HEK293T (cell line): ENCODE data around the gene PLCB1.

Experiments used
- CTCF ChIA-PET: fragments of 350-600 bp; formaldehyde crosslinking; extraction: SDS; loops from one replicate; lab custom pipeline; 2021; ENCODE audit warnings: antibody characterized with exemption, inconsistent platforms; lab: Yijun Ruan, JAX
- POLR2A ChIA-PET: fragments of 350-600 bp; formaldehyde crosslinking; extraction: SDS; loops from one replicate; lab custom pipeline; 2020; ENCODE audit warnings: antibody characterized with exemption, inconsistent platforms; lab: Yijun Ruan, JAX
- DNase-seq: peaks from one replicate; pipeline ENCODE4 v3.0.0; 2012; ENCODE audit warnings: mixed read lengths; ENCODE audit errors: extremely low spot score
- ARNT ChIP-seq: fragments of 450-650 bp; IDR thresholded peaks from 2 replicates; pipeline ENCODE4 v1.6.1; 2017; ENCODE audit warnings: mild to moderate bottlenecking
- BHLHE40 ChIP-seq: fragments of 450-650 bp; IDR thresholded peaks from 2 replicates; pipeline ENCODE4 v1.6.1; 2016; ENCODE audit warnings: mild to moderate bottlenecking, moderate library complexity, borderline replicate concordance
- CTBP1 ChIP-seq: fragments of 450-650 bp; IDR thresholded peaks from 2 replicates; pipeline ENCODE4 v1.6.1; 2016; ENCODE audit warnings: borderline replicate concordance
- ELF4 ChIP-seq: fragments of 450-650 bp; IDR thresholded peaks from 2 replicates; pipeline ENCODE4 v1.6.1; 2017; ENCODE audit warnings: antibody characterized with exemption
- FOXA1 ChIP-seq: fragments of 450-650 bp; IDR thresholded peaks from 2 replicates; pipeline ENCODE4 v1.6.1; 2016; ENCODE audit warnings: mild to moderate bottlenecking
- FOXK2 ChIP-seq: fragments of 450-650 bp; IDR thresholded peaks from 2 replicates; pipeline ENCODE4 v1.6.1; 2016; ENCODE audit warnings: mild to moderate bottlenecking
- FOXM1 ChIP-seq: fragments of 450-650 bp; IDR thresholded peaks from 2 replicates; pipeline ENCODE4 v1.6.1; 2017; ENCODE audit warnings: mild to moderate bottlenecking, borderline replicate concordance
- HDGF ChIP-seq: fragments of 450-650 bp; IDR thresholded peaks from 2 replicates; pipeline ENCODE4 v1.6.1; 2017; ENCODE audit warnings: antibody characterized with exemption, borderline replicate concordance
- L3MBTL2 ChIP-seq: fragments of 450-650 bp; conservative IDR thresholded peaks from 2 replicates; pipeline ENCODE4 v1.6.1; 2016; ENCODE audit warnings: mild to moderate bottlenecking
- LEF1 ChIP-seq: fragments of 450-650 bp; IDR thresholded peaks from 2 replicates; pipeline ENCODE4 v1.6.1; 2017; ENCODE audit warnings: mild to moderate bottlenecking, borderline replicate concordance
- NFRKB ChIP-seq: fragments of 450-650 bp; IDR thresholded peaks from 2 replicates; pipeline ENCODE4 v1.6.1; 2016; ENCODE audit warnings: mild to moderate bottlenecking, moderate library complexity
- PKNOX1 ChIP-seq: fragments of 450-650 bp; IDR thresholded peaks from 2 replicates; pipeline ENCODE4 v1.6.1; 2016
- SP1 ChIP-seq: fragments of 450-650 bp; IDR thresholded peaks from 2 replicates; pipeline ENCODE4 v1.6.1; 2017
- SUZ12 ChIP-seq: fragments of 450-650 bp; IDR thresholded peaks from 2 replicates; pipeline ENCODE4 v1.6.1; 2016; ENCODE audit warnings: mild to moderate bottlenecking
- TARDBP ChIP-seq: fragments of 450-650 bp; IDR thresholded peaks from 2 replicates; pipeline ENCODE4 v1.6.1; 2016
- ZNF384 ChIP-seq: fragments of 450-650 bp; IDR thresholded peaks from 2 replicates; pipeline ENCODE4 v1.6.1; 2016

The PLCB1 gene

GRCh38 chr20:8398263-8399051 is 266.4 kb downstream of the PLCB1 start:
- POLR2A ChIA-PET = no interaction called here
- TF ChIP-seq ELF4 = no peak
- TF ChIP-seq TARDBP = no peak
- no peak for TF ChIP-seq LEF1
- no peak for TF ChIP-seq CTBP1
- TF ChIP-seq PKNOX1 = no peak
- no peak for TF ChIP-seq BHLHE40
- no peak for TF ChIP-seq NFRKB
- TF ChIP-seq ZNF384 = no peak
- no peak for TF ChIP-seq ARNT
- TF ChIP-seq SUZ12 = no peak
- TF ChIP-seq L3MBTL2 = no peak
- TF ChIP-seq FOXK2 = no peak
- TF ChIP-seq HDGF = no peak
- DNase-seq = no peak
- CTCF ChIA-PET = no interaction called here

GRCh38 chr20:8399947-8400346 is 267.9 kb downstream of the PLCB1 start:
- no peak for DNase-seq
- ChIA-PET POLR2A (no interaction called here), CTCF (no interaction called here)
- no peak for TF ChIP-seq TARDBP
- no peak for TF ChIP-seq LEF1
- no peak for TF ChIP-seq ELF4
- no peak for TF ChIP-seq SP1
- no peak for TF ChIP-seq SUZ12
- TF ChIP-seq HDGF = no peak
- TF ChIP-seq BHLHE40 = no peak
- TF ChIP-seq ZNF384 = no peak
- TF ChIP-seq FOXA1 = no peak
- TF ChIP-seq NFRKB = no peak
- no peak for TF ChIP-seq FOXK2
- TF ChIP-seq CTBP1 = no peak
- TF ChIP-seq ARNT = no peak
- no peak for TF ChIP-seq FOXM1
- no peak for TF ChIP-seq PKNOX1
- no peak for TF ChIP-seq L3MBTL2

- POLR2A ChIA-PET = no interaction called here
- CTCF ChIA-PET = no interaction called here
- TF ChIP-seq FOXK2 (no peak), BHLHE40 (no peak), ZNF384 (no peak), PKNOX1 (no peak), FOXA1 (no peak), SUZ12 (no peak)
- DNase-seq = no peak
Observed at GRCh38 chr20:8400486-8400885, 268.4 kb downstream of the PLCB1 start.

GRCh38 chr20:8401556-8401955 is 269.5 kb downstream of the PLCB1 start:
- DNase-seq = no peak
- no peak for TF ChIP-seq PKNOX1
- no peak for TF ChIP-seq ARNT
- no peak for TF ChIP-seq L3MBTL2
- no peak for TF ChIP-seq ZNF384
- no peak for TF ChIP-seq ELF4
- TF ChIP-seq FOXA1 = no peak
- no peak for TF ChIP-seq CTBP1
- TF ChIP-seq BHLHE40 = no peak
- TF ChIP-seq SUZ12 = no peak
- no peak for TF ChIP-seq NFRKB
- TF ChIP-seq TARDBP = no peak
- TF ChIP-seq FOXM1 = no peak
- no peak for TF ChIP-seq LEF1
- no peak for TF ChIP-seq HDGF
- no peak for TF ChIP-seq FOXK2
- TF ChIP-seq SP1 = no peak
- CTCF ChIA-PET = no interaction called here
- POLR2A ChIA-PET = no interaction called here

- POLR2A ChIA-PET = no interaction called here
- no peak for TF ChIP-seq CTBP1
- TF ChIP-seq ARNT = no peak
- TF ChIP-seq ELF4 = no peak
- no peak for TF ChIP-seq TARDBP
- no peak for TF ChIP-seq PKNOX1
- no peak for TF ChIP-seq HDGF
- no peak for TF ChIP-seq BHLHE40
- TF ChIP-seq SUZ12 = no peak
- TF ChIP-seq FOXM1 = no peak
- TF ChIP-seq FOXA1 = no peak
- no peak for TF ChIP-seq NFRKB
- TF ChIP-seq LEF1 = no peak
- TF ChIP-seq L3MBTL2 = no peak
- TF ChIP-seq SP1 = no peak
- TF ChIP-seq FOXK2 = no peak
- no peak for TF ChIP-seq ZNF384
- CTCF ChIA-PET = no interaction called here
- DNase-seq = no peak
Observed at GRCh38 chr20:8402798-8403197, 270.7 kb downstream of the PLCB1 start.
